HCT116 (cell line): ENCODE measurements around the gene TUNAR. TPM values are rescaled to one million over a fixed set of nuclear protein-coding genes. Genes with fewer than 3 reads are reported as not detected.

Experiments used
- ATAC-seq: fragments of 200-7000 bp; cut with Tn5 transposase; 2 replicates; pipeline ENCODE4 v1.9.1; 2020; ENCODE audit warnings: mild to moderate bottlenecking, moderate library complexity
- BruUV-seq: library from RNA; stranded (reverse); fragments of 400-500 nt; replicated peaks from 2 replicates; lab custom pipeline; 2021; lab: Mats Ljungman, UMichigan
- CTCF ChIA-PET: fragments of 300-600 bp; sonication (Branson Sonifier 250); formaldehyde crosslinking; loops from one replicate; lab custom pipeline; 2021; ENCODE audit warnings: antibody characterized with exemption; lab: Charles Lee
- POLR2A ChIA-PET: fragments of 300-600, 350-600 bp; sonication (Branson Sonifier 250); formaldehyde crosslinking; loops from one replicate; lab custom pipeline; 2021; ENCODE audit warnings: antibody characterized with exemption; lab: Charles Lee
- RAD21 ChIA-PET, 2 experiments: fragments of 300-600 bp; sonication (Branson Sonifier 250); formaldehyde crosslinking; loops; one replicate each; lab custom pipeline; 2023; ENCODE audit warnings: low total read pairs in 2 of 2; ENCODE audit not compliant: uncharacterized antibody in 2 of 2, unreplicated experiment in 2 of 2, low non-redundant PET in 1 of 2; lab: Charles Lee
- DNase-seq: peaks from one replicate; pipeline ENCODE4 v3.0.0-alpha.2; 2010; ENCODE audit warnings: low read depth, low spot score
- H2AFZ ChIP-seq: fragments of 200-600 bp; shearing (Covaris generic), sonication (generic); 2 replicates; pipeline ENCODE4 v1.6.1; 2017; ENCODE audit warnings: low read depth, mixed run types, mixed read lengths, antibody characterized with exemption, low read length; ENCODE audit not compliant: poor library complexity, severe bottlenecking
- H3K27ac ChIP-seq: 2 replicates; pipeline ENCODE4 v1.5.1; 2012; ENCODE audit warnings: low read depth, low read length
- H3K27me3 ChIP-seq: fragments of 200-600 bp; sonication (generic); 2 replicates; pipeline ENCODE4 v1.6.1; 2016; ENCODE audit warnings: mixed run types, low read length, mixed read lengths; ENCODE audit not compliant: insufficient read depth
- H3K36me3 ChIP-seq, 2 experiments: fragments of 200-500 bp in 1 of 2; fragments of 200-600 bp in 1 of 2; sonication (Bioruptor generic) in 1 of 2; sonication (generic) in 1 of 2; 2 replicates each; pipeline versions ENCODE4 v1.5.1 to v1.6.1; 2014 to 2016; ENCODE audit warnings: low read length in 2 of 2, inconsistent platforms in 1 of 2, mixed read lengths in 1 of 2, mixed run types in 1 of 2; ENCODE audit not compliant: insufficient read depth in 2 of 2, control insufficient read depth in 1 of 2
- H3K4me1 ChIP-seq, 2 experiments: fragments of 200-600 bp in 1 of 2; sonication (generic) in 1 of 2; 2 replicates each; pipeline versions ENCODE4 v1.5.1 to v1.6.1; 2012 to 2017; ENCODE audit warnings: low read length in 2 of 2, inconsistent platforms in 1 of 2, mild to moderate bottlenecking in 1 of 2, mixed read lengths in 1 of 2, mixed run types in 1 of 2, moderate library complexity in 1 of 2; ENCODE audit not compliant: insufficient read depth in 2 of 2, control insufficient read depth in 1 of 2
- H3K4me2 ChIP-seq: fragments of 200-600 bp; sonication (generic); 2 replicates; pipeline ENCODE4 v1.6.1; 2017; ENCODE audit warnings: mixed run types, low read length, mixed read lengths
- H3K4me3 ChIP-seq, 2 experiments: fragments of 200-600 bp in 1 of 2; sonication (generic) in 1 of 2; replicated peaks in 1 of 2; 2 replicates each; pipeline ENCODE4 v1.5.1; 2011 to 2016; ENCODE audit warnings: low read length in 2 of 2, control low read depth in 1 of 2, low read depth in 1 of 2, mild to moderate bottlenecking in 1 of 2, mixed read lengths in 1 of 2, mixed run types in 1 of 2
- H3K79me2 ChIP-seq: fragments of 200-600 bp; sonication (generic); 2 replicates; pipeline ENCODE4 v1.6.1; 2017; ENCODE audit warnings: mild to moderate bottlenecking, mixed run types, low read length, moderate library complexity, mixed read lengths; ENCODE audit not compliant: insufficient read depth
- H3K9ac ChIP-seq: fragments of 200-600 bp; sonication (generic); 2 replicates; pipeline ENCODE4 v1.6.1; 2016; ENCODE audit warnings: low read length, mixed read lengths
- H3K9me2 ChIP-seq: fragments of 200-600 bp; sonication (generic), shearing (Covaris generic); 2 replicates; pipeline ENCODE4 v1.6.1; 2017; ENCODE audit warnings: mixed run types, mild to moderate bottlenecking, moderate library complexity; ENCODE audit not compliant: insufficient read depth
- H3K9me3 ChIP-seq, 2 experiments: fragments of 200-500 bp in 1 of 2; fragments of 200-600 bp in 1 of 2; sonication (Bioruptor generic) in 1 of 2; sonication (generic) in 1 of 2; 2 replicates each; pipeline ENCODE4 v1.6.1; 2014 to 2017; ENCODE audit warnings: low read length in 2 of 2, mixed read lengths in 2 of 2, inconsistent platforms in 1 of 2, low read depth in 1 of 2, mild to moderate bottlenecking in 1 of 2, mixed run types in 1 of 2, moderate library complexity in 1 of 2; ENCODE audit not compliant: control insufficient read depth in 1 of 2, insufficient read depth in 1 of 2
- H4K20me1 ChIP-seq: fragments of 200-600 bp; sonication (generic), shearing (Covaris generic); 2 replicates; pipeline ENCODE4 v1.6.1; 2017; ENCODE audit warnings: mixed run types, mild to moderate bottlenecking, moderate library complexity; ENCODE audit not compliant: insufficient read depth
- CTCF ChIP-seq, 3 experiments: fragments of 200-600 bp in 1 of 3; sonication (generic) in 1 of 3; IDR thresholded peaks in 2 of 3; conservative IDR thresholded peaks in 1 of 3; 2 replicates each; pipeline ENCODE4 v1.5.1; 2012 to 2017; ENCODE audit warnings: low read depth in 2 of 3, low read length in 2 of 3, antibody characterized with exemption in 1 of 3, borderline replicate concordance in 1 of 3, control low read depth in 1 of 3, mild to moderate bottlenecking in 1 of 3, mixed read lengths in 1 of 3, mixed run types in 1 of 3, moderate library complexity in 1 of 3; ENCODE audit not compliant: insufficient read depth in 1 of 3
- EGR1 ChIP-seq: IDR thresholded peaks from 2 replicates; pipeline ENCODE4 v1.6.1; 2012; ENCODE audit warnings: low read depth
- ELF1 ChIP-seq: IDR thresholded peaks from 2 replicates; pipeline ENCODE4 v1.6.1; 2012; ENCODE audit warnings: low read depth, borderline replicate concordance
- EZH2 ChIP-seq: fragments of 200-600 bp; sonication (generic); IDR thresholded peaks from 2 replicates; pipeline ENCODE4 v1.6.1; 2017; ENCODE audit warnings: antibody characterized with exemption, mixed run types
- FOSL1 ChIP-seq: IDR thresholded peaks from 2 replicates; pipeline ENCODE4 v1.6.1; 2012; ENCODE audit warnings: low read depth
- JUND ChIP-seq: IDR thresholded peaks from 2 replicates; pipeline ENCODE4 v1.6.1; 2012
- MAX ChIP-seq: IDR thresholded peaks from 2 replicates; pipeline ENCODE4 v1.6.1; 2012
- POLR2A ChIP-seq: IDR thresholded peaks from 2 replicates; pipeline ENCODE4 v1.7.0; 2011; ENCODE audit warnings: borderline replicate concordance; ENCODE audit not compliant: insufficient read depth, insufficient read length; ENCODE audit errors: extremely low read depth
- POLR2AphosphoS5 ChIP-seq: IDR thresholded peaks from 2 replicates; pipeline ENCODE4 v1.6.1; 2011; ENCODE audit warnings: mild to moderate bottlenecking, low read depth, low read length, moderate library complexity
- RAD21 ChIP-seq: IDR thresholded peaks from 2 replicates; pipeline ENCODE4 v1.6.1; 2012; ENCODE audit warnings: low read depth, mild to moderate bottlenecking
- REST ChIP-seq: IDR thresholded peaks from 2 replicates; pipeline ENCODE4 v1.6.1; 2012; ENCODE audit warnings: low read depth
- SIN3A ChIP-seq: IDR thresholded peaks from 2 replicates; pipeline ENCODE4 v1.6.1; 2012; ENCODE audit warnings: low read depth
- SP1 ChIP-seq: IDR thresholded peaks from 2 replicates; pipeline ENCODE4 v1.6.1; 2012; ENCODE audit warnings: low read depth
- SRF ChIP-seq: IDR thresholded peaks from 2 replicates; pipeline ENCODE4 v1.6.1; 2012; ENCODE audit warnings: low read depth
- TCF7L2 ChIP-seq: IDR thresholded peaks from 2 replicates; pipeline ENCODE4 v1.7.0; 2011; ENCODE audit warnings: borderline replicate concordance, inconsistent platforms; ENCODE audit not compliant: insufficient read depth, insufficient read length; ENCODE audit errors: extremely low read depth
- YY1 ChIP-seq: IDR thresholded peaks from 2 replicates; pipeline ENCODE4 v1.6.1; 2011; ENCODE audit warnings: low read length, low read depth, moderate library complexity, mild to moderate bottlenecking; ENCODE audit not compliant: insufficient replicate concordance; ENCODE audit errors: extremely low read depth
- ZBTB33 ChIP-seq: IDR thresholded peaks from 2 replicates; pipeline ENCODE4 v1.6.1; 2011; ENCODE audit warnings: mild to moderate bottlenecking, low read length, moderate library complexity; ENCODE audit not compliant: insufficient replicate concordance; ENCODE audit errors: extremely low read depth
- ZNF274 ChIP-seq: fragments of 200-500 bp; sonication (Bioruptor generic); IDR thresholded peaks from 2 replicates; pipeline ENCODE4 v1.6.1; 2014; ENCODE audit warnings: mild to moderate bottlenecking, low read depth, low read length, inconsistent platforms
- intact Hi-C: fragments of 100-400 bp; cut with micrococcal nuclease; formaldehyde crosslinking; loops from 2 replicates; pipeline ENCODE4 v1.10.0; 2022
- total RNA-seq: library from RNA; stranded (reverse); gene quantifications from one replicate; pipeline ENCODE4 v1.2.1, GENCODE V29; 2021; ENCODE audit not compliant: unreplicated experiment
- TF ChIP-seq, protein P1 (sequence below): IDR thresholded peaks from 2 replicates; pipeline ENCODE4 v1.6.1; 2012

Gene TUNAR
- total RNA-seq, 1 experiment from 2014 or later = not detected

DNA sequence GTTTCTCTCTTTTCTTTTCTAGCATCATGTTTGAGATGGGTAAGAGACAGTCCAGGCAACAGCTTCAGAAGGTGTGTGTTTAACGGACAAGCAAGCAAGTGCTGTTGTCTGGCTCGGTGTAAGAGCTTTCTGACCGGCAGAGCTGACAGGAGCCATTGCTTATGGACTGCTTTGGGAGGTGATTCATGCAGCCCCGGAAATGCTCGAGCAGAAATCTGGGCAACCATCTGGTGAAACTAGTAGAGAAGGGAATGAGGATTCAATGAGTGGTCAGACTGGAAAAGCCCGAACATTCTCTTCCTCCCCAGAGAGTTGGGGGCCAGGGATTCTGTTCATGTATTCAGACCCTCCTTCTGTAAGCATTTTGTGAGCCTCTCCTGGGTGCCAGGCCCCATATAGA, 24.4 kb downstream of the TUNAR start:
- no peaks in the 10 kb centered on the region for H3K79me2 ChIP-seq
- BruUV-seq = no TSS peak
- no peaks in the 10 kb centered on the region for H3K36me3 ChIP-seq
- no peaks in the 10 kb centered on the region for H3K9me2 ChIP-seq
- peaks cover 70% of the 10 kb centered on the region for H3K27me3 ChIP-seq
- POLR2A ChIA-PET = interaction anchor here (1.8 kb wide), 1 partner anchor 9 kb away, joined by 3 read pairs; no protein-coding TSS in a partner anchor
- CTCF ChIA-PET = no interaction called here
- ATAC-seq (no peak), DNase-seq (no peak)
- RAD21 ChIA-PET = no interaction called here
- H3K4me1 ChIP-seq = no peaks in the 10 kb centered on the region
- H4K20me1 ChIP-seq = no peaks in the 10 kb centered on the region
- intact Hi-C loops = no loop called here
- H3K9me3 ChIP-seq = no peaks in the 10 kb centered on the region
- H3K9ac ChIP-seq = no peak overlapping the region
- no peak for TF ChIP-seq SP1
- TF ChIP-seq SRF = no peak
- no peak for TF ChIP-seq TCF7L2
- no peak for TF ChIP-seq RAD21
- TF ChIP-seq, protein P1, sequence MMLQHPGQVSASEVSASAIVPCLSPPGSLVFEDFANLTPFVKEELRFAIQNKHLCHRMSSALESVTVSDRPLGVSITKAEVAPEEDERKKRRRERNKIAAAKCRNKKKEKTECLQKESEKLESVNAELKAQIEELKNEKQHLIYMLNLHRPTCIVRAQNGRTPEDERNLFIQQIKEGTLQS = no peak
- TF ChIP-seq POLR2AphosphoS5 = no peak
- TF ChIP-seq CTCF (IDR thresholded peaks at IDR 0.05 in 2 of 3, conservative IDR thresholded peaks at IDR 0.05 in 1 of 3; ENCODE audit: borderline replicate concordance in 1 of 3, insufficient read depth in 1 of 3, low read depth in 2 of 3, low read length in 2 of 3) = no peak
- TF ChIP-seq ZBTB33 = no peak
- no peak for TF ChIP-seq EGR1
- no peak for TF ChIP-seq REST
- TF ChIP-seq MAX = no peak
- no peak for TF ChIP-seq FOSL1
- TF ChIP-seq ELF1 = no peak
- no peak for TF ChIP-seq JUND
- TF ChIP-seq POLR2A = no peak
- TF ChIP-seq ZNF274 = no peak
- TF ChIP-seq EZH2 = no peak
- TF ChIP-seq YY1 = no peak
- no peak for TF ChIP-seq SIN3A
- H3K4me3 ChIP-seq = no peak overlapping the region
- H2AFZ ChIP-seq = no peak overlapping the region
- no peak overlapping the region for H3K4me2 ChIP-seq
- no peak overlapping the region for H3K27ac ChIP-seq
